Breast epithelium (tissue), 4 donors: Measurements from ENCODE around the gene SHISAL2B. TPM values are rescaled to one million over a fixed set of nuclear protein-coding genes. Genes with fewer than 3 reads are reported as not detected.
"Not testable (repeated sequence)": the region's sequence is repeated elsewhere in the genome, so short reads cannot be mapped to it uniquely, and the experiment has no call there.

Experiments used
- DNase-seq, 2 donors: peaks; one replicate each; pipeline ENCODE4 v3.0.0-alpha.2; 2019; ENCODE audit warnings: low spot score in 2 of 2
- H3K27ac ChIP-seq, 2 donors: fragments of 200-600 bp; sonication (generic) in 1 of 2; one replicate each; pipeline ENCODE4 v1.5.1; 2016 to 2019; ENCODE audit warnings: mild to moderate bottlenecking in 1 of 2
- H3K27me3 ChIP-seq, 2 donors: fragments of 200-600 bp; sonication (generic) in 1 of 2; one replicate each; pipeline versions ENCODE4 v1.5.1 to v1.6.0; 2017 to 2019; ENCODE audit warnings: control low read depth in 1 of 2, mild to moderate bottlenecking in 1 of 2
- H3K36me3 ChIP-seq: fragments of 200-600 bp; one replicate; pipeline ENCODE4 v1.5.1; 2019
- H3K4me1 ChIP-seq, 2 donors: fragments of 200-600 bp; sonication (generic); one replicate each; pipeline ENCODE4 v1.5.1; 2016 to 2019; ENCODE audit warnings: control low read depth in 1 of 2
- H3K4me3 ChIP-seq, 3 donors: fragments of 200-600 bp; sonication (generic); 1 replicate in 2 of 3; 2 replicates in 1 of 3; pipeline ENCODE4 v1.5.1; 2016 to 2019; ENCODE audit warnings: mild to moderate bottlenecking in 3 of 3, moderate library complexity in 2 of 3
- H3K9me3 ChIP-seq, 2 donors: fragments of 200-600 bp; sonication (generic) in 1 of 2; one replicate each; pipeline ENCODE4 v1.5.1; 2016 to 2019; ENCODE audit warnings: control low read depth in 1 of 2
- POLR2A ChIP-seq: fragments of 450-650 bp; IDR thresholded peaks from one replicate; pipeline ENCODE4 v1.6.1; 2016; ENCODE audit warnings: antibody characterized with exemption, mild to moderate bottlenecking, moderate library complexity
- POLR2AphosphoS5 ChIP-seq, 3 donors: sonication (generic); formaldehyde crosslinking; IDR thresholded peaks; one replicate each; pipeline ENCODE4 v1.6.1; 2017; ENCODE audit warnings: antibody characterized with exemption in 3 of 3
- intact Hi-C: fragments of 100-400 bp; cut with DNase I; formaldehyde crosslinking; loops from one replicate; pipeline ENCODE4 v1.15.1; 2023; ENCODE audit warnings: low total_unique reads
- total RNA-seq, 3 donors: library from RNA; depleted of rRNA; stranded (reverse); fragments of >200 nt; gene quantifications; one replicate each; pipeline ENCODE4 v1.1.0, GENCODE V29; 2016
- TF ChIP-seq, protein P1 (sequence below), 3 donors: fragments of 450-650 bp; IDR thresholded peaks; one replicate each; pipeline ENCODE4 v1.5.1; 2016 to 2017; ENCODE audit warnings: antibody characterized with exemption in 3 of 3, mild to moderate bottlenecking in 3 of 3, moderate library complexity in 3 of 3

SHISAL2B gene
- total RNA-seq, 3 donors from 2014 or later = not detected

DNA sequence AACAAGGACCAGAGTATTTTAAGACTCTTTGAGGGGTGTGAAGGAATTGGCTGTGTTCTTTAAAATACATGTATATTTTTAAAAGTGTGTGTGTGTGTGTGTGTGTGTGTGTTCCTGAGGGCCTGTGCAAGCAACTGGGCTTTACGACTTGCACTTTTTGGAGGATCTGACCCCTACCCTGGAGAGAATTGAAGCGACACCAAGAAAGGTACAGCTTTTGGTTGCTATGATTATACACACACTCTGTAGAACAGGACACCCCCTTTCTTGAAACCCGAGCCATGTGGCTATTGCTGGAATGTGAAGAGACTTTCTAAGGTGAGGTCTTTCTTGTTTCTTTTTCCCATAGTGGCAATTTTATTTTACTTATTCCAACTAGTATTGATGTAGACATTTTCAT, 988 bp downstream of the SHISAL2B start:
- no peak overlapping the region for H3K27ac ChIP-seq
- no peak for DNase-seq
- H3K4me1 ChIP-seq = peaks cover 0 to 5% of the 10 kb centered on the region in 2 donors
- peaks cover 5 to 31% of the 10 kb centered on the region in 2 donors for H3K27me3 ChIP-seq
- no peak for TF ChIP-seq POLR2AphosphoS5 (IDR thresholded peaks at IDR 0.05)
- TF ChIP-seq, protein P1, sequence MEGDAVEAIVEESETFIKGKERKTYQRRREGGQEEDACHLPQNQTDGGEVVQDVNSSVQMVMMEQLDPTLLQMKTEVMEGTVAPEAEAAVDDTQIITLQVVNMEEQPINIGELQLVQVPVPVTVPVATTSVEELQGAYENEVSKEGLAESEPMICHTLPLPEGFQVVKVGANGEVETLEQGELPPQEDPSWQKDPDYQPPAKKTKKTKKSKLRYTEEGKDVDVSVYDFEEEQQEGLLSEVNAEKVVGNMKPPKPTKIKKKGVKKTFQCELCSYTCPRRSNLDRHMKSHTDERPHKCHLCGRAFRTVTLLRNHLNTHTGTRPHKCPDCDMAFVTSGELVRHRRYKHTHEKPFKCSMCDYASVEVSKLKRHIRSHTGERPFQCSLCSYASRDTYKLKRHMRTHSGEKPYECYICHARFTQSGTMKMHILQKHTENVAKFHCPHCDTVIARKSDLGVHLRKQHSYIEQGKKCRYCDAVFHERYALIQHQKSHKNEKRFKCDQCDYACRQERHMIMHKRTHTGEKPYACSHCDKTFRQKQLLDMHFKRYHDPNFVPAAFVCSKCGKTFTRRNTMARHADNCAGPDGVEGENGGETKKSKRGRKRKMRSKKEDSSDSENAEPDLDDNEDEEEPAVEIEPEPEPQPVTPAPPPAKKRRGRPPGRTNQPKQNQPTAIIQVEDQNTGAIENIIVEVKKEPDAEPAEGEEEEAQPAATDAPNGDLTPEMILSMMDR (IDR thresholded peaks at IDR 0.05) = no peak
- no peak for TF ChIP-seq POLR2A
- no peaks in the 10 kb centered on the region for H3K36me3 ChIP-seq
- intact Hi-C loops = no loop called here
- H3K9me3 ChIP-seq = peaks cover 0 to 2% of the 10 kb centered on the region in 2 donors
- H3K4me3 ChIP-seq = no peak overlapping the region

DNA sequence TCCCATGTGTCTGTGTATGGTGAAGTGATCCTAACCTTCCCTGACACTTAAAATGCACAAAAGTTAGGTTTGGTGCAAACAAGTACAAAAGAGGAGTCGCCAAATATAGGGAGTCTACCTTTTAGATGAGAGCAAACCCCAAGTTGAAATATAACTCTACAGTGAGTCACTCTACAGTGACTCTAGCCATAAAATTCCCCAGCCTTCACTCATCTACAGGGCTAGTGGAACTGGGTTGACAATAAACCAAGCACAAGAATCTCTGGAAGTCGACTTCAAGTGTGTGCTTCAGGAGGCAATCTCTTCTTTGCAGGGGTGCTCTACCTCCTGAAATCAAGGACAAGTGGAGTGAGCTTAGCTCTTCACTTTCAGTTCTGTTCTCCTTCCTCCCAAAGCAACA, 3.3 kb downstream of the SHISAL2B start:
- Histone ChIP-seq H3K36me3 (no peaks in the 10 kb centered on the region), H3K27me3 (peaks cover 5 to 26% of the 10 kb centered on the region in 2 donors), H3K9me3 (peaks cover 0 to 17% of the 10 kb centered on the region in 2 donors), H3K4me3 (no peak overlapping the region), H3K27ac (no peak overlapping the region), H3K4me1 (peaks cover 0 to 5% of the 10 kb centered on the region in 2 donors)
- intact Hi-C loops = no loop called here
- no peak for DNase-seq
- TF ChIP-seq POLR2AphosphoS5 (IDR thresholded peaks at IDR 0.05) = no peak
- TF ChIP-seq, protein P1 (IDR thresholded peaks at IDR 0.05) = no peak
- TF ChIP-seq POLR2A = no peak

DNA sequence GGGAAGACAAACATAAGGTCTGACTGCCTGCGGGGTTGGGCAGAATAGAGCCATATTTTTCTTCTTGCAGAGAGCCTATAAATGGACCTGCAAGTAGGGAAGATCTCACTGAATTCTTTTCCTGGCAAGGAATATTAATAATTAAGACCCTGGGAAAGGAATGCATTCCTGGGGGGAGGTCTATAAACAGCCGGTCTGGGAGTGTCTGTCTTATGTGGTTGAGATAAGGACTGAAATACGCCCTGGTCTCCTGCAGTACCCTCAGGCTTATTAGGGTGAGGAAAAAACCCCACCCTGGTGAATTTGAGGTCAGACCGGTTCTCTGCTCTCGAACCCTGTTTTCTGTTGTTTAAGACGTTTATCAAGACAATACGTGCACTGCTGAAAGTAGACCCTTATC, 6.1 kb downstream of the SHISAL2B start:
- peaks cover 0 to 17% of the 10 kb centered on the region in 2 donors for H3K9me3 ChIP-seq
- H3K4me3 ChIP-seq, H3K4me1 ChIP-seq, DNase-seq, H3K27me3 ChIP-seq, H3K36me3 ChIP-seq, intact Hi-C loops, H3K27ac ChIP-seq: not testable (repeated sequence)

DNA sequence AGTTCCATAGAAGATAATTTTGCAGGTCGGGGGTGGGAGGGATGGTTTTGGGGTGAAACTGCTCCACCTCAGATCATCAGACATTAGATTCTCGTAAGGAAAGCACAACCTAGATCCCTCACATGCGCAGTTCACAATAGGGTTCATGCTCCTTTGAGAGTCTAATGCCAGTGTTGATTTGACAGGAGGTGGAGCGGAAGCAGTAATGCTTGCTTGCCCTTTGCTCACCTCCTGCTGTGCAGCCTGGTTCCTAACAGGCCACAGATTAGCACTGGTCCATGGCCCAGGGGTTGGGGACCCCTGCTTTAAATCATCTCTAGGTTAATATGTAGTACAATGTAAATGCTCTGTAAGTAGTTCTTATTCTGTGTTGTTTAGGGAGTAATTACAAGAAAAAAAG, 10.5 kb downstream of the SHISAL2B start:
- TF ChIP-seq POLR2AphosphoS5 (IDR thresholded peaks at IDR 0.05) (no peak), POLR2A (no peak)
- TF ChIP-seq, protein P1 (IDR thresholded peaks at IDR 0.05) = no peak
- intact Hi-C loops = no loop called here

DNA sequence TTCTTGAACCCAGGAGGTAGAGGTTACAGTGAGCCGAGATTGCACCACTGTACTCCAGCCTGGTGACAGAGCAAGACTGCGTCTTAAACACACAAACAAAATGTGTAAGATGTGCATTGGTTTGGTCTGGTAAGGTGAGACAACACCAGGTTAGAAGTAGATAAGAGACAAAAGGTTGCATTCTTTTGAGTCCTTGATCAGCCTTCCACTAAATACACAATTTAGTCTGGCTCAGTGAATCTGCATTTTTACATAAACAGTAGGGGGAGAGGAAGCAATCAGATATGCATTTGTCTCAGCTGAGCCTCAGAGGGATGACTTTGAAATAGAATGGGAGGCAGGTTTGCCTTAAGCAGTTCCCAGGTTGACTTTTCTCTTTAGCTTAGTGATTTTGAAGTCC, 15.8 kb downstream of the SHISAL2B start:
- intact Hi-C loops, H3K27ac ChIP-seq, H3K36me3 ChIP-seq, DNase-seq, H3K27me3 ChIP-seq, H3K9me3 ChIP-seq, H3K4me3 ChIP-seq, H3K4me1 ChIP-seq: not testable (repeated sequence)

More for the DNA sequence above, 10.5 kb downstream of the SHISAL2B start:
- Histone ChIP-seq H3K4me3 (no peak overlapping the region), H3K36me3 (no peaks in the 10 kb centered on the region), H3K27ac (no peak overlapping the region), H3K4me1 (no peaks in the 10 kb centered on the region), H3K27me3 (no peaks in the 10 kb centered on the region), H3K9me3 (peaks cover 0 to 17% of the 10 kb centered on the region in 2 donors)
- no peak for DNase-seq

DNA sequence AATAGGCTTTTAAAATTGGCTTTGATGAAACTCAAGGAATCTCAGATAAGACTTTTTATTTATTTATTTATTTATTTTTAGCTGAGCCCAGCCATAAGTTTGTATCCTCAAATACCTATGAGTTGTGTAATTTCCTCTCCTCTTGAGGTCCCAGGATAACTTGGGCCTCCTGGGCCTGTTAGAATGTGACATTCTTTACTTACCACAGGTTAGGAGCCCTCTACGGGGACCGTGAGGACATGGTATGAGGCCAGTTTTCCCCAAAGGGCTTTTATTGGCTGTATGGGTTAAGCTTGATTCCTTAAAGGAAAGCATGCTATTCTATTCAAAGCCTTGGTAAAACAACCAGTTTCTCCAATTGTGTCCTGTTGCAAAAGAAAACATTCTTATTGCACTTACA, 16.9 kb downstream of the SHISAL2B start:
- Histone ChIP-seq H3K9me3 (no peaks in the 10 kb centered on the region), H3K4me3 (no peak overlapping the region), H3K27me3 (no peaks in the 10 kb centered on the region), H3K27ac (no peak overlapping the region), H3K36me3 (no peaks in the 10 kb centered on the region), H3K4me1 (no peaks in the 10 kb centered on the region)
- no peak for DNase-seq
- intact Hi-C loops = no loop called here
- TF ChIP-seq, protein P1 (IDR thresholded peaks at IDR 0.05) = no peak
- no peak for TF ChIP-seq POLR2A
- no peak for TF ChIP-seq POLR2AphosphoS5 (IDR thresholded peaks at IDR 0.05)

DNA sequence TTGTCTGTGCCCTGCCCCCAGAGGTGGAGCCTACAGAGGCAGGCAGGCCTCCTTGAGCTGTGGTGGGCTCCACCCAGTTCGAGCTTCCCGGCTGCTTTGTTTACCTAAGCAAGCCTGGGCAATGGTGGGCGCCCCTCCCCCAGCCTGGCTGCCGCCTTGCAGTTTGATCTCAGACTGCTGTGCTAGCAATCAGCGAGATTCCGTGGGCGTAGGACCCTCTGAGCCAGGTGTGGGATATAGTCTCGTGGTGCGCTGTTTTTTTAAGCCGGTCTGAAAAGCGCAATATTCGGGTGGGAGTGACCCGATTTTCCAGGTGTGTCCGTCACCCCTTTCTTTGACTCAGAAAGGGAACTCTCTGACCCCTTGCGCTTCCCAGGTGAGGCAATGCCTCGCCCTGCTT, 24.2 kb downstream of the SHISAL2B start:
- H3K27me3 ChIP-seq, DNase-seq, H3K36me3 ChIP-seq, H3K27ac ChIP-seq, H3K4me1 ChIP-seq, H3K9me3 ChIP-seq, intact Hi-C loops, H3K4me3 ChIP-seq: not testable (repeated sequence)
